Left lung (tissue), 10 donors: ENCODE results near the gene PAK6. TPM values are rescaled to one million over a fixed set of nuclear protein-coding genes. Genes with fewer than 3 reads are reported as not detected.
A peak's percentile ranks its signal among the peaks of the same experiment; 100 is the strongest.

ENCODE experiments used
- ATAC-seq: fragments of 200-7000 bp; cut with Tn5 transposase; one replicate; pipeline ENCODE4 v1.9.1; 2020; ENCODE audit warnings: moderate library complexity
- DNase-seq, 4 donors: peaks; one replicate each; pipeline ENCODE4 v3.0.0-alpha.2; 2013 to 2020
- H3K27ac ChIP-seq, 2 donors: fragments of 200-600 bp; sonication (generic) in 1 of 2; one replicate each; pipeline versions ENCODE4 v1.5.0 to v1.8.0; 2020 to 2021
- H3K27me3 ChIP-seq, 2 donors: fragments of 200-600 bp; sonication (generic) in 1 of 2; one replicate each; pipeline versions ENCODE4 v1.5.0 to v1.8.0; 2020 to 2021
- H3K36me3 ChIP-seq, 2 donors: fragments of 200-600 bp; sonication (generic) in 1 of 2; one replicate each; pipeline versions ENCODE4 v1.5.0 to v1.8.0; 2020 to 2021
- H3K4me1 ChIP-seq, 2 donors: fragments of 200-600 bp; one replicate each; pipeline ENCODE4 v1.8.0; 2021
- H3K4me3 ChIP-seq, 2 donors: fragments of 200-600 bp; sonication (generic) in 1 of 2; one replicate each; pipeline versions ENCODE4 v1.5.0 to v1.8.0; 2020 to 2021; ENCODE audit warnings: mild to moderate bottlenecking in 1 of 2
- H3K9me3 ChIP-seq, 2 donors: fragments of 200-600 bp; sonication (generic) in 1 of 2; one replicate each; pipeline versions ENCODE4 v1.5.0 to v1.8.0; 2020 to 2021
- CTCF ChIP-seq, 2 donors: fragments of 200-600 bp; sonication (generic) in 1 of 2; IDR thresholded peaks; one replicate each; pipeline versions ENCODE4 v1.5.0 to v1.8.0; 2021; ENCODE audit warnings: antibody characterized with exemption in 2 of 2
- intact Hi-C, 2 donors: fragments of 100-400 bp; cut with DNase I; formaldehyde crosslinking; loops; one replicate each; pipeline versions ENCODE4 v1.11.2 to v1.14.2; 2022
- polyA plus RNA-seq, 6 donors: library from polyadenylated mRNA; unstranded; fragments of 120-200 nt; gene quantifications; one replicate each; pipeline ENCODE4 v1.2.1, GENCODE V29; 2013; ENCODE audit not compliant: insufficient read length in 6 of 6
- total RNA-seq, 2 donors: library from RNA; stranded (reverse); fragmentation: NEBNext Ultra II Directional; extraction: Animal tissue kit (Norgen Biotek cat#: 25700); gene quantifications; one replicate each; pipeline ENCODE4 v1.2.1, GENCODE V29; 2021
- donor health status: DM: no; HTN: yes; CAD: no.
- donor health status: DM: no; HTN: no; CAD: no.

Gene PAK6
- total and polyA plus RNA-seq, 8 donors: 5.3 to 14.6 (median 8.1) TPM

- Histone ChIP-seq H3K9me3 (no peaks in the 10 kb centered on the region), H3K4me1 (peaks cover 0 to 5% of the 10 kb centered on the region in 2 donors), H3K4me3 (no peak overlapping the region), H3K27me3 (no peaks in the 10 kb centered on the region), H3K27ac (no peak overlapping the region), H3K36me3 (no peaks in the 10 kb centered on the region)
- ATAC-seq (no peak), DNase-seq (no peak)
- intact Hi-C loops: no loop called here
- TF ChIP-seq CTCF (IDR thresholded peaks at IDR 0.05): no peak
Measured at GRCh38 chr15:40265875-40266274, 27.0 kb downstream of the PAK6 start.

- DNase-seq (peak in 1 of 4 donors; percentile 88), ATAC-seq (peak; percentile 92)
- peaks cover 0 to 5% of the 10 kb centered on the region in 2 donors for H3K4me1 ChIP-seq
- no peak for TF ChIP-seq CTCF (IDR thresholded peaks at IDR 0.05)
- H3K27me3 ChIP-seq: no peaks in the 10 kb centered on the region
- H3K27ac ChIP-seq: peak overlapping the region; percentile 36 to 48
- H3K4me3 ChIP-seq: no peak overlapping the region
- H3K9me3 ChIP-seq: no peaks in the 10 kb centered on the region
- intact Hi-C loops: no loop called here
- H3K36me3 ChIP-seq: no peaks in the 10 kb centered on the region
Measured at GRCh38 chr15:40266828-40267304, 28.0 kb downstream of the PAK6 start.

- H3K9me3 ChIP-seq: no peaks in the 10 kb centered on the region
- intact Hi-C loops: no loop called here
- H3K27ac ChIP-seq: no peak overlapping the region
- DNase-seq (no peak), ATAC-seq (no peak)
- peaks cover 0 to 5% of the 10 kb centered on the region in 2 donors for H3K4me1 ChIP-seq
- H3K27me3 ChIP-seq: no peaks in the 10 kb centered on the region
- H3K4me3 ChIP-seq: no peak overlapping the region
- H3K36me3 ChIP-seq: no peaks in the 10 kb centered on the region
- no peak for TF ChIP-seq CTCF (IDR thresholded peaks at IDR 0.05)
Measured at GRCh38 chr15:40267670-40268069, 28.8 kb downstream of the PAK6 start.

- Histone ChIP-seq H3K4me3 (no peak overlapping the region), H3K27ac (no peak overlapping the region), H3K27me3 (no peaks in the 10 kb centered on the region), H3K4me1 (peaks cover 0 to 5% of the 10 kb centered on the region in 2 donors), H3K36me3 (no peaks in the 10 kb centered on the region), H3K9me3 (no peaks in the 10 kb centered on the region)
- intact Hi-C loops: loop anchor here in 1 of 2 donors (5.0 kb wide), 1 partner anchor 222 kb away; no protein-coding TSS in a partner anchor
- TF ChIP-seq CTCF (IDR thresholded peaks at IDR 0.05): no peak
- DNase-seq (no peak), ATAC-seq (no peak)
Measured at GRCh38 chr15:40269604-40270003, 30.7 kb downstream of the PAK6 start.

- Histone ChIP-seq H3K4me3 (no peak overlapping the region), H3K27ac (no peak overlapping the region), H3K36me3 (no peaks in the 10 kb centered on the region), H3K4me1 (peaks cover 3 to 5% of the 10 kb centered on the region in 2 donors), H3K27me3 (no peaks in the 10 kb centered on the region), H3K9me3 (no peaks in the 10 kb centered on the region)
- intact Hi-C loops: loop anchor here in 1 of 2 donors (5.0 kb wide), 1 partner anchor 223 kb away; no protein-coding TSS in a partner anchor
- DNase-seq (no peak), ATAC-seq (no peak)
- no peak for TF ChIP-seq CTCF (IDR thresholded peaks at IDR 0.05)
Measured at GRCh38 chr15:40270246-40270995, 31.6 kb downstream of the PAK6 start.
